ENCODE data around the gene AFAP1. TPM values are rescaled to one million over a fixed set of nuclear protein-coding genes. Genes with fewer than 3 reads are reported as not detected.
A peak's percentile ranks its signal among the peaks of the same experiment; 100 is the strongest.

The AFAP1 gene
- total and polyA plus RNA-seq, 2 of the 4 experiments (the other 2 are of a cell fraction): 48.2 to 80.9 TPM

DNA sequence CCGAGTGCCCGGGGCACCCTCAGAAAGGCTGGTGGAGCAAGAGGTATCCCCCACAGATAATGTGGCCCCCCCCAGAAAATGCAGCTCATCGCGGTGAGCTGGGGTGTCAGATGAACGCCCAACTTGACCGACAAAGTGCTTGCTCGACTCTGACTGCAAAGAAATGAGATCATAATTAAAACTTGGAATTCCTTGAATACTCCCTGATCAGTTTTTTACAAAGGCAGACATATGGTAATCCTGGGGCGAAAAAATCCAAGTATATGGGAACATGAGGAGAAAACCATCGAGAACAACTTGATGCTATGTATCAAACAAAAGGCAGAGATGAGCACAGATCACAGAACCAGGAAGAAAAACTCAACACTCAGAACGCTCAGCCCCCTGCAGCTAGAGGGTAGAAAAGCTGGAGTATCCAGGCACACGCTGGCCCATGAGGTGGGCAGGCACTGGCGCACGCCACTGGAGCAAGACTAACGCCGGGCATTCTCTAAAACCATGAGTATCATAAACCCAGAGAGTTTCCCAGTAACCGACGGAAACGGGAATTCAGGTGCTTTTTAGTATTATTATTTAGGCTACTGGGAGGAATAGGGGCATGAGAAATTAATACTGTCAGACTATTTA lies 127.3 kb downstream of the AFAP1 start:
- no peaks in the 10 kb centered on the region for H3K27me3 ChIP-seq (ENCODE audit: control insufficient read depth, insufficient read depth, low read length)
- peak overlapping the region; percentile 59 for H3K4ac ChIP-seq (ENCODE audit: low read depth, low read length)
- peaks cover 12% of the 10 kb centered on the region for H3K9me3 ChIP-seq (ENCODE audit: control insufficient read depth, insufficient read depth, low read length)
- in situ Hi-C loops (cut with MboI; ENCODE audit: low sequenced_read_pairs) (no loop called here), intact Hi-C loops (cut with micrococcal nuclease) (loop anchor here (5.0 kb wide), 1 partner anchor 50 kb away; no protein-coding TSS in a partner anchor), dilution Hi-C loops (cut with HindIII; ENCODE audit: low sequenced_read_pairs, unreplicated experiment) (no loop called here)
- 3% methylated on average over 6 of the region's 18 CpGs; no CpG with 5 or more reads in 1 of the 2 experiments for WGBS, 2 experiments (ENCODE audit: extremely low coverage in 2 of 2, insufficient read length in 1 of 2)
- H4K8ac ChIP-seq (ENCODE audit: low read depth in 2 of 2, low read length in 2 of 2): peak overlapping the region; percentile 22 to 64
- ChIA-PET CTCF (interaction anchor here (0.6 to 1.7 kb wide), 4 partner anchors 22 to 97 kb away, joined by 4 to 6 read pairs (median 6); no protein-coding TSS in a partner anchor), POLR2A (ENCODE audit: unreplicated experiment) (interaction anchor here (0.7 to 0.8 kb wide), 2 partner anchors 9 to 20 kb away, joined by 3 to 4 read pairs; no protein-coding TSS in a partner anchor)
- peak overlapping the region; percentile 86 for H2AK5ac ChIP-seq (ENCODE audit: low read depth, low read length)
- peak overlapping the region; percentile 87 for H4K91ac ChIP-seq (ENCODE audit: insufficient read depth, low read depth, low read length)
- BruUV-seq (replicated peaks): no TSS peak
- peak overlapping the region; percentile 2; the same call in 1 of the 2 replicates for H2BK20ac ChIP-seq (ENCODE audit: low read depth, low read length)
- DNase-seq (peak; percentile 56), ATAC-seq (ENCODE audit: low read depth) (no peak)
- H3K23ac ChIP-seq (ENCODE audit: low read depth, low read length): peak overlapping the region; percentile 78
- H4K20me1 ChIP-seq (ENCODE audit: insufficient read depth, low read length): peaks cover 10% of the 10 kb centered on the region; the same call in 1 of the 2 replicates
- H3K36me3 ChIP-seq (ENCODE audit: control insufficient read depth, insufficient read depth, low read length): peaks cover 56% of the 10 kb centered on the region
- H3K4me3 ChIP-seq (ENCODE audit: insufficient read depth, low read depth, low read length): no peak overlapping the region
- peak overlapping the region; percentile 76 for H3K9ac ChIP-seq (ENCODE audit: low read depth, low read length)
- H3K4me1 ChIP-seq (ENCODE audit: control insufficient read depth, insufficient read depth, low read length): peaks cover 43% of the 10 kb centered on the region
- peaks cover 27% of the 10 kb centered on the region for H3K9me1 ChIP-seq (ENCODE audit: insufficient read depth, low read length)
- peak overlapping the region; percentile 51 for H3K4me2 ChIP-seq (ENCODE audit: low read depth, low read length)
- peak overlapping the region; percentile 47 for H3K56ac ChIP-seq (ENCODE audit: extremely low read depth, insufficient read depth, low read length)
- no peak overlapping the region for H2AFZ ChIP-seq (replicated peaks; ENCODE audit: low read length, poor library complexity)
- H2BK120ac ChIP-seq (ENCODE audit: low read depth, low read length): peak overlapping the region; percentile 89
- H2BK5ac ChIP-seq (ENCODE audit: low read depth, low read length, poor library complexity, severe bottlenecking): peak overlapping the region; percentile 95
- peak overlapping the region; percentile 92 for H2AK9ac ChIP-seq (replicated peaks; ENCODE audit: low read depth, low read length, poor library complexity)
- H3K18ac ChIP-seq (ENCODE audit: low read depth, low read length): peak overlapping the region; percentile 86
- peak overlapping the region; percentile 90 for H3K27ac ChIP-seq (ENCODE audit: insufficient read depth, low read length)
- peaks cover 43 to 85% of the 10 kb centered on the region in 2 experiments for H3K79me1 ChIP-seq (ENCODE audit: low read depth in 1 of 2, low read length in 2 of 2)
- peak overlapping the region; percentile 62 for H3K14ac ChIP-seq (replicated peaks; ENCODE audit: low read depth, low read length)
- peak overlapping the region; percentile 71; the same call in 2 of the 3 replicates for H2BK15ac ChIP-seq (ENCODE audit: low read depth, low read length)
- peak overlapping the region; percentile 81 for H4K5ac ChIP-seq (ENCODE audit: low read depth, low read length)
- TF ChIP-seq FOS (IDR thresholded peaks at IDR 0.05; ENCODE audit: low read depth, low read length): no peak
- TF ChIP-seq BHLHE40 (IDR thresholded peaks at IDR 0.05; ENCODE audit: low read depth, low read length): no peak
- TF ChIP-seq SMC3 (IDR thresholded peaks at IDR 0.05; ENCODE audit: low read depth, low read length): no peak
- TF ChIP-seq RCOR1 (IDR thresholded peaks at IDR 0.05; ENCODE audit: insufficient replicate concordance, low read length): no peak
- no peak for TF ChIP-seq MXI1 (IDR thresholded peaks at IDR 0.05; ENCODE audit: borderline replicate concordance, low read depth, low read length)
- TF ChIP-seq MAFK (IDR thresholded peaks at IDR 0.05; ENCODE audit: low read depth, low read length): no peak
- TF ChIP-seq, protein P1, sequence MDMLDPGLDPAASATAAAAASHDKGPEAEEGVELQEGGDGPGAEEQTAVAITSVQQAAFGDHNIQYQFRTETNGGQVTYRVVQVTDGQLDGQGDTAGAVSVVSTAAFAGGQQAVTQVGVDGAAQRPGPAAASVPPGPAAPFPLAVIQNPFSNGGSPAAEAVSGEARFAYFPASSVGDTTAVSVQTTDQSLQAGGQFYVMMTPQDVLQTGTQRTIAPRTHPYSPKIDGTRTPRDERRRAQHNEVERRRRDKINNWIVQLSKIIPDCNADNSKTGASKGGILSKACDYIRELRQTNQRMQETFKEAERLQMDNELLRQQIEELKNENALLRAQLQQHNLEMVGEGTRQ (IDR thresholded peaks at IDR 0.05; ENCODE audit: low read depth, low read length): no peak
- TF ChIP-seq, protein P2, sequence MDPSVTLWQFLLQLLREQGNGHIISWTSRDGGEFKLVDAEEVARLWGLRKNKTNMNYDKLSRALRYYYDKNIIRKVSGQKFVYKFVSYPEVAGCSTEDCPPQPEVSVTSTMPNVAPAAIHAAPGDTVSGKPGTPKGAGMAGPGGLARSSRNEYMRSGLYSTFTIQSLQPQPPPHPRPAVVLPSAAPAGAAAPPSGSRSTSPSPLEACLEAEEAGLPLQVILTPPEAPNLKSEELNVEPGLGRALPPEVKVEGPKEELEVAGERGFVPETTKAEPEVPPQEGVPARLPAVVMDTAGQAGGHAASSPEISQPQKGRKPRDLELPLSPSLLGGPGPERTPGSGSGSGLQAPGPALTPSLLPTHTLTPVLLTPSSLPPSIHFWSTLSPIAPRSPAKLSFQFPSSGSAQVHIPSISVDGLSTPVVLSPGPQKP (IDR thresholded peaks at IDR 0.05; ENCODE audit: borderline replicate concordance, low read depth, low read length): no peak
- TF ChIP-seq, protein P3, sequence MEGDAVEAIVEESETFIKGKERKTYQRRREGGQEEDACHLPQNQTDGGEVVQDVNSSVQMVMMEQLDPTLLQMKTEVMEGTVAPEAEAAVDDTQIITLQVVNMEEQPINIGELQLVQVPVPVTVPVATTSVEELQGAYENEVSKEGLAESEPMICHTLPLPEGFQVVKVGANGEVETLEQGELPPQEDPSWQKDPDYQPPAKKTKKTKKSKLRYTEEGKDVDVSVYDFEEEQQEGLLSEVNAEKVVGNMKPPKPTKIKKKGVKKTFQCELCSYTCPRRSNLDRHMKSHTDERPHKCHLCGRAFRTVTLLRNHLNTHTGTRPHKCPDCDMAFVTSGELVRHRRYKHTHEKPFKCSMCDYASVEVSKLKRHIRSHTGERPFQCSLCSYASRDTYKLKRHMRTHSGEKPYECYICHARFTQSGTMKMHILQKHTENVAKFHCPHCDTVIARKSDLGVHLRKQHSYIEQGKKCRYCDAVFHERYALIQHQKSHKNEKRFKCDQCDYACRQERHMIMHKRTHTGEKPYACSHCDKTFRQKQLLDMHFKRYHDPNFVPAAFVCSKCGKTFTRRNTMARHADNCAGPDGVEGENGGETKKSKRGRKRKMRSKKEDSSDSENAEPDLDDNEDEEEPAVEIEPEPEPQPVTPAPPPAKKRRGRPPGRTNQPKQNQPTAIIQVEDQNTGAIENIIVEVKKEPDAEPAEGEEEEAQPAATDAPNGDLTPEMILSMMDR (conservative IDR thresholded peaks at IDR 0.05; ENCODE audit: low read depth, low read length): no peak
- no peak for TF ChIP-seq NFE2L2 (IDR thresholded peaks at IDR 0.05; ENCODE audit: low read depth, low read length)
- no peak for TF ChIP-seq CEBPB (IDR thresholded peaks at IDR 0.05; ENCODE audit: low read depth, low read length)
- TF ChIP-seq MAZ (IDR thresholded peaks at IDR 0.05; ENCODE audit: borderline replicate concordance, low read depth, low read length): no peak
- no peak for TF ChIP-seq CHD1 (IDR thresholded peaks at IDR 0.05; ENCODE audit: low read depth, low read length)
- no peak for TF ChIP-seq RFX5 (IDR thresholded peaks at IDR 0.05; ENCODE audit: low read depth, low read length)

All from IMR-90 (cell line).